NCI-H524 (cell line): ENCODE data around the gene SATB2.

ENCODE experiments used
- DNase-seq, 2 experiments: peaks; one replicate each; lab custom pipeline; 2025; lab: John Stamatoyannopoulos, UW

The SATB2 gene

DNA sequence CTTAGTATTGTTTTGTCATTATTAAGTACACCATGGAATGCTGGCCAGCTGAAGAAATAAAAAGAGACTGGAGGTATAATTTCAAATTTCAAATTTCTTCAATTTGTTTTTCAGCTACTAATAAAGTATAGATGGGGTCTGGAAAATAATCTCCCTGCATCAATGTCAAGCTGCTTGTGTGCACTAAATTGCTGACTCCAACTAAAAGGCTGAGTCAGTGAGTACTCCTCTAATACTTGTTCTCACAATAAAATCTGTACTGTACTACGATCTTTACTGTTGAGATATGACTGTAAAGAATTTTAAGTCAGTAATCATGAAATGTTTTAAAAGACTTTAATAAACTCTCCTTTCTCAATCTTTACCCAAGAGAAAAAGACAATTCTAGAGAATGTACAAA lies 131.9 kb downstream of the SATB2 start:
- no peak for DNase-seq

DNA sequence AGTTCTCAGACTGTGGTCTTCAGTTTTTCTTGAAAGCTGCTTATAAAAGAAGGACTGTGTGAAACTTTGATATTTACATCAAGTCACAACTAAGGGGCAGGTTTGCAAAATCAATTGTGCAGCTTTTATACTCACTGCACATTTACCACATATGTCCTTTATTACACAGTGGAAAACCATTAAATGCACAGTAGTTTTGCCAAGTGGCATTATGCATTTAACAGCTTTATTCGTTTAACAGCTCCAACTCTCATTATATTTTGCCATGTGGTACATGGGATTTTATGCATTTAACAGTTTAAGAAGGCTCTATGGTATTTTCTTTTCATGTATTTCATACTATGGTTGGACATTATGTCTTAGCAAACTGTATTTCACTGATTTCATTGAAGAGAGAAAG lies 135.6 kb downstream of the SATB2 start:
- no peak for DNase-seq

DNA sequence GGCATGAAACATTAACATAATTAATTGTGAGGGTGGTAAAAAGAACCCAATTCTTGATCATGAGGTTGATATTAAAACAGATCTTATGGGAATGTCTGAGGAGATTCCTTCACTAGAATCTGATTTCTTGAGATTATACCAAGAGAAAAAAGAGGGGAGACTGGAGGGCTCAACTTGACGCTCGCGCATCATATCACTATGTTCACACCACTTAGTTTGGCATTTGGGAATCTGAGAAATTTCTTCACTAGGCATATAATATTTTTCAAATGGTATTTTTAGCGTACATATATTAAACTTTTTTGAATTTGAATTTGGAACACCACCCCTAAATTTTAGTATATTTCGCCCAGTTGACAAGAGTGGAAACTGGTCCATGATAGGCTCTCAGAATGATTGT lies 140.1 kb downstream of the SATB2 start:
- DNase-seq, result no peak

DNA sequence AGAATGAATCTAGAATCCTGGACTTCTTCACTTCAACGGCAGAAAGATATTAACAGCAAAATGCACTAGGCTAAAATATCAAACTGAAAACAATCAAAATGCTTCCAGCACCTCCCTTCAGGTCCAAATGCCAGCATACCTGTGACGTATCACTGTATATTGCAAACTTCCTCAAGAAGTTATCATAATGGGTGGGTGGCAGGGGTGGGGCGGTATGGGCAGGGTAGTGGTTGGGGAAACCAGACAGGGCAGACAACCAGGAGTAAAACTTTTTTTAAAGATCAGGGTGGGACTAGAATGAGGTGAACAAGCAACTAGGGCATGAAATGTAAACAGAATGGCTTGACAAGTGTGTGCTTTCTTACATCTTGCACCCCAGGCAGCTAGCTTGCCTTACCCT lies 140.9 kb downstream of the SATB2 start:
- DNase-seq, result no peak

DNA sequence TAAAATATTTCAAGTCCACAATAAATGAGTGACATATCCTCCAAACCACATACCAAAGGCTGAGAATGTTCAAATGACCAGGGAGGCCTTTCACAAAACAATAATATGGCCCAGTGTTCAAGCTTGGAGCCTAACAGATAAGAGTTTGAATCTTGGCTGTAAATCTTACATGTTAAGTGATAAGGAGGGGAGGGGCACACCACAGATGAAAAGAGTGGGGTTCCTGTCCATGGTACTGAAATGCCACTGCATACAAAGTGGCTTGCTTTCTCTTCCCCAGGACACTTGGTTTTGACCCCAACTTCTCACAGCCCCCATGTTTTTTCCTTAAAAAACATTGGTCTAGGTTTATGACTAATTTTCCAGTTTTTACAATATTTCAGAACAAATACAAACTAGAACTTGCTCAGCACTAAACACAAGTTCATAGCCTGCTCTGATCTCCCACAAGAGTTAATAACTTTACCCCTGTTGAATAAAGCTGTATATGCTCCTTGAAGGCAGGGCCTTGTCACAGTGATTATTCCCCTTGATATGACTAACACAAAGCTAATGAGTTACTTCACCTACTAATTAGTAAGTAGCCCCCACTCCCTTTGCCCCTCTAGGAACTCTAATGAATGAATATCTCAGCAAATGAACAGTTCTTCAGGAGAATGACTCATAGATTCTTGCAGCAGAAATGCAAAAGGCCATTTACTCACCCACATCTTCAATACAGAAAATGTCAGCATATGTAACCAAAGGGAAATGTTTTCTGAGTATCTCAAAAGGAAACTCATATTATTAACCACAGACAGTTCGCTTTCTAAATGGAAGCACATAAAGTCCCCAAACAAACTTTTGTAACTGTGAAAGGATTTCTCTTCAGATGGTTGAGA lies 142.2 kb downstream of the SATB2 start:
- DNase-seq, result no peak

DNA sequence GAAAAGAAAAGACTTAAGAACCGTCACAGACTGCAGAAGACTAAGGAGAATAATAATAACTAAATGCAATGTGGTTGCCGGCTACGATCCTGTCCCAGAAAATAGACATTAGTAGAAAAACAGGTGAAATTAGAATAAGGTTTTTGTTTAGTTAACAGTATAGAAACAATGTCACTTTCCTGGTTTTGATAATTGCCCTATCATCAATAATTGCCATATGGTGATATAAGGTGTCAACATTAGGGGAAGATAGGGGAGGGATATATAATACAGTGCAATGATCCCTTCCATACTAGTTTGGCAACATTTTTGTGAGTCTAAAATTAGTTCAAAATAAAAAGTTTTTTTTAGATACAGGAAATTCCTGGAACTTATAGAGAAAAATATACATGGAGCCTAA lies 144.8 kb downstream of the SATB2 start:
- no peak for DNase-seq

DNA sequence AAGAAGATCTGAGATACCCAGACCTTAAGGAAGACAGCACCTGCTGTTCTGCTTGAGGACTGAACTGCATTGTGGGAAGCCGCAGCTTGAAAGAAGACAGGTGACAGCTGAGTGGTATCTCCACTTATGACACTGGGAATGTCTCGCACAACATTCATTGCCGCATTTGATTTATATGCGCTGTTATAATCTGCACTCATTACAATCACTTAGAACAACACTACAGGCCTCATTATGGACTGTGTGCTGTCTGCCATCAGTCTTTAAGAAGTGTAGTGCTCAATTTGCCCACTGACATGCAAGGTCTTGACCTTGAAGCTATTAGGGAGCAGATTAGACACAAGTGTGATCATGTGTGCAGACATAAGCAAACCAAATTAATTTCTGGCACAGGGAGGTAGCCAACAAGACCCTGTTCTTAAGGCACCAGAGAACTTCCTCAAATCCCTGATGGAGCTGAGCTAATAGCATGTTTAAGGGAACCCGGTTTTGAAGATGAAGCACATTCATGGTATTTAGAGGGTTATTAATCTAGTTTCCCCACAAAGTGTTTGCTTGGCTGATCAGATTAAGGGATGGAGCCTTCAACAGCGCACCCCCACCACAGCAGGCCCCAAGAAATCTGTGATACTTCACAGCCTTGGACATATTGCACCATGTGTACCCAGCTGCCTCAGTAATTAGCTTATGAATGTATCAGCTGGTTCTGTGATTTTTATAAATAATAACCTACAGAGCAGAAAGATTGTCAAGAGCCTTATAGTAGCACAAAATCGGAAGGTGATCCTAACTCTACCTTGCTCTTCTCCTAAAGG lies 146.8 kb downstream of the SATB2 start:
- DNase-seq, result peak; percentile 93 to 98

DNA sequence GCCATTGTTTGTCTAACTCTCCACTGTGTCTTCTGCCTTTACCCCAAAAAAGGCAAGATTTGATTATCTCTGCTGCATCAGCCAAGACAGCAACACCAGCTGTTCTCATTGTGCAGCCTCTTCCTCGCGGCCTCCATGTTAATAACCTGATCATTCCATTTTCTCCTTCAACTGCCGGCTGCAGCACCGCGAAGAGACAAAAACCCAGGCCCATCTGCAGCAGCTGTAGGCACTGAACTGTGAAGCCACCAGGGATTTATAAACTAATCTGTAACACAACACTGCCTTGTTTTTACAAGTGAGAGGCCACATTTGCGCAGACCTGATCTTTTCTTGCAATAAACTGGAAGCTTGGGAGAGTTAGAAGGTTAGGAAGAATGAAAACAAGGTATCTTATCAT lies 147.8 kb downstream of the SATB2 start:
- peak; percentile 90 to 97 for DNase-seq

DNA sequence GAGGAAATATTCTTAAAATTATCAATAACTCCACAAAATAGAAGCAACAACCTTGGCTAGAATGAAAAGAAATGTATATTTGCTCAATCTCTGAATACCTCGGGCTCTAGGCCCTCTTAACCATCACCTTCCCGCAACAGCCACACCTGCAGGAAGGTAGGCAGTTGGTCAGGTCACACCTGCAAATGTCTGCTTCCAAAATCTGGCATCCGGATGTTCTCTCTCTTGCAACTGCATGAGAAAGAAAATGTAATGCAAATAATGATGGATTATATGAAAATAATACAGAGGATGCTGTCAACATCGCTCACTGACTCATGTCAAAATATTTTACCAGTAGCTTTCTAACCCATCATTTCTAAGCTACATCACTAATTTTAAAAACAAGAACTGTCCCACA lies 148.3 kb downstream of the SATB2 start:
- DNase-seq, result no peak

DNA sequence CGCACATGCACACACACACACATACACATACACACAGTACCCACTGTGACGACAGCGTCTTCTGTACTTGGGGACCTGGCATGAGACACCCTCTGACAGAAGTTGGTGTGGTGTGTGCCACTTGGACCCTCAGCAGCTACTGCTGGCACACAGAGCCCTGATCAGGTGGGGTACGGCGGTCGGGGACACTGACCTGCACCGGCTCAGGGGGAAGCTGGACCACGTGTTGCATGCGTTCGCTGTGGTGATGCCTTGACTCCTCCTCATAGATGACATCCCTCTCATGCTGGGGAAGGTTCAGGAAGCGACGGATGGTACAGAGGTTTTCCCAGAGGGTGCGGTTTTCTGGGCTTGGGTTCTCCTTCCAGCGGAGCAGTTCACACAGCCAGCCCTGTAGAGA lies 149.2 kb downstream of the SATB2 start:
- peak in 1 of 2 experiments; percentile 4 for DNase-seq

DNA sequence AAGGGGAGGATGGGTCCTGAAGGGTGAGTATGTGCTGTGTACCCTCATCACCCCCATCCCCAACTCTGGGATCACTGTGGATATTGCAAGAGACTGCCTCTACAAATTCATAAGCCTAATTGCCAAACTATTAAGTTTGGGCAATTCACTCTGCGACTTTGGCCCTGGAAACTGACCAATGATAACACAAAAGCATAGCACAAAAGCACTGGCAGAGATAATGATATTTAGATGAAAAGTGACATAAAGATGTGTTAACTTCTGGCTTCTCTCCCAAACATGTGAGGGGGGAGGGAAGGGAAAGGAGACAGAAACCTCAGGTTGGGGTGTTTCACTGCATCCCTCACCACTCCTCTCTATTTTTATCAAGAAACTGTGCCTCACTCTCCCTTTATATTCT lies 150.3 kb downstream of the SATB2 start:
- no peak for DNase-seq

DNA sequence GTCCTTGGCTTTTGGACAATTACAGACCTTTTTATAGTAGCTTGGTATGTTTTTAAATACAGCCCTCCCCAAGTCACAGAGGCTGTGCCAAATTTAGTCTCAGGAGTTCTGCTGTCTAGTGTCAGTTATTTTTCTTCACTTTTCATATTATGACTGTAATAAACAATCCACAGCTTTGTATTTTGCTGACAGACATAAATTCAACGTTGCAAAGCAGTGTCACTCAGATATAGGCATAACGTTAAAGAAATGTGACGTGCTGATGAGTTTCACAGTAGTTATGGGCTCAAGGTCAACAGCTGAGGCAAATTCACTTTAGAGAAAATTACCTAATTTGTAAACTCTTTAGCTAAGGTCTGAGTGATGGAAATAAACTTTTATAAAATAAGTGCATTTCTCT lies 151.6 kb downstream of the SATB2 start:
- no peak for DNase-seq

DNA sequence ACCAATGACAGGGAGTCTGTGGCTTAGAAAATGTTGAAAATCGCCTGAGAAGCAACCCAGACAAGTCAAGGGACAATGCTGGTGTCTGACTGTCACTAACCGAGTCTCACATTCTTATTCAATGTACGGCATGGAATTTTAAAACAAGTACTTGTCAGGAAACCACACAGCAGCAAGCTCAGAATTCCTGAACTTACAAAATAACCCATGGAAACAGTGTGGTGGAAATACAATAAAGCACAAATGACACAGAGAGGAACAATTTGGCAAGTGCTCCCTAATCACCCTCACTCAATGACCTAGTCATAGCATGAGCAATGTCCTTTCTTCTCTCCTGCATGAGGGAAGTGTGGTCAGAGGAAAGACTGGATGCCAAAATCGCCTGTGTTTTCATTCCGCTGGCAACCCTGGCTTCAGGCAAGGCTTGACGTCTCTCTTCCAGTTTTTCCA lies 154.0 kb downstream of the SATB2 start:
- DNase-seq, result no peak

DNA sequence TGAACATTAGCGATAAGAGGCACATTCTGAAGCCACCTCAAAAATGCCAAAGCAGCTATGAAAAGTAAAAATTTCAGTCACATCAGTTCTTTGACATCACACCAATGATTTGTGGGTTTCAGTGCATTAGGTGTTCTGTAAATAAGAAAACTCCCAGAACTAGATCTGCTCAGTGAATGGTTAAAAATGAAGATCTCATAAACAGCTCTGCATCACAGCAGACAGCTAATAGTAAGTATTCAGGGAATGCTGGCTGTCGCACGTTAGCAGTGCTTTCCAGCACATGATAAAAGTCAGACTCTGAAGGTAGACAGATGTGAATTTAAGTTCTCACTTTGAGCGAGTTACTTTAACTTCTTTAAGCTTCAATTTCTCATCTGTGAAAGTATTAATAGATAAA lies 154.9 kb downstream of the SATB2 start:
- no peak for DNase-seq

DNA sequence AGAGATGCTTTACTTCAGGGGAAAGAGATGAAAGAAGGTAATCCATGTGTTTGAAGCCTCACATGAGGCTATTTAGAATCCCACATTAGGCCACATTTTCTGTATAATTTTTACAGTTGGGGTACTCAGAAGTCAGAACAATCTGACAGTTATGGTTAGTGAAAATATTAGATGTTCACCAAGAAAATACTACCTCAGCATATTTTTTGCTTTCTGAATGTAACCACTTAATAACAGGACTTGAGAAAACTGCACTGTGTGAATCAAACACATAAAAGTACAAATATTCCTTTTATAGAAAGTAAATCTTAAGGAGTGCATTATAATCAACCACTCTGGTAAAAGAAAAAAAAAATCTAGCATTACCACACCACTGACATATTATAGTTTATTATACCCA lies 169.3 kb downstream of the SATB2 start:
- DNase-seq, result no peak

DNA sequence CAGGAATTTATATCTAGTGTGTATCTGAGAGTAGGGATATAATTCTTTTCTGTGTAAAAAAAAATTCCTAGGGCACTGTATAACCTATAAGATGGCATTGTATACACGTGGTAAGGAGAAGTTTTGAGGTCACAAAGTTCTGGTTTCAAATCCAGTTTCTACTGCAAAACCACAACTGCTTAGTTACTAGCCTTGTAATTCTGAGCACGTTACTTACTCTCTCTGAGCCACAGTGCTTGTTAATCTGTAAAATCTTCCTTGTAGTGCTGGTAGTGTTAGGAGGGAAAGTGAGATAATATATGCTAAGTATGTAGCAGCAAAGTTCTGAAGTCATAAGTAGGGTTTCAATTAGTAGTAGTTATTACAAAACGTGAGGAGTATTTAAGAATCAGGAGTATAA lies 175.4 kb downstream of the SATB2 start:
- no peak for DNase-seq

DNA sequence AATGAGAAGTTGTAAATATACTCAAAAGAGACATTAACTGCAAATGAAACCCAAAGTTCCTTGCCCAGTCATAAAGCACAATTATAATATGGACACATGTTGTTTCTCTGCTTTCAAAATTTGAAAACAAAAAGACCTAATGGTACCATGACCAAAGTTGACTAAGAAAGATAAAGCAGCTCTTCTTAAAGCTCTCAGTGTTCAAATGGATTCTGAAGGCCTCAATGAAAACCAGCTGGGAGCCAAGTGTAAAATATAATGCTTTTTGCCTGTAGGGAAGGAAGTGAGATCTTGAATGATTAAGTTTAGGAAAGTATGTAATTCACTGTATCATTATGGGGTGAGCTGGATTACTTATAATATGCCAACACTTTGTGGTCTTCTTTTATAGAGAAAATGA lies 178.6 kb downstream of the SATB2 start:
- no peak for DNase-seq

DNA sequence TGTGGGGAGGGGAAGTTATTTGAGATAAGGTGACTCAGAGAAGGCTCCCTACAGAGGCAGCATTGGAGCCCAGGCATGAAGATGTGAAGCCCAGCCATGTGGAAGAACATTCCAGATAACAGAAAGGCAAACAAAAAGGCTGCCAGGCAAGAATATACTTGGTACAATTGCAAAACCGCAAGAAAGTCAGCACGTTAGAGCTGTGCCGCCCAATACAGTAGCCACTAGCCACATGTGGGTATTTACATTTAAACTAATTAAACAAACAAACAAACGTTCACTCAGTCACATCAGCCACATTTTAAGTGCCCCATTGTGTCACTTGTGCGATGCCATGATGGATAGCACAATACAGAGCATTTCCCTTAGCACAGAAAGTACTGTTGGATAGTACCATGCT lies 179.6 kb downstream of the SATB2 start:
- no peak for DNase-seq

DNA sequence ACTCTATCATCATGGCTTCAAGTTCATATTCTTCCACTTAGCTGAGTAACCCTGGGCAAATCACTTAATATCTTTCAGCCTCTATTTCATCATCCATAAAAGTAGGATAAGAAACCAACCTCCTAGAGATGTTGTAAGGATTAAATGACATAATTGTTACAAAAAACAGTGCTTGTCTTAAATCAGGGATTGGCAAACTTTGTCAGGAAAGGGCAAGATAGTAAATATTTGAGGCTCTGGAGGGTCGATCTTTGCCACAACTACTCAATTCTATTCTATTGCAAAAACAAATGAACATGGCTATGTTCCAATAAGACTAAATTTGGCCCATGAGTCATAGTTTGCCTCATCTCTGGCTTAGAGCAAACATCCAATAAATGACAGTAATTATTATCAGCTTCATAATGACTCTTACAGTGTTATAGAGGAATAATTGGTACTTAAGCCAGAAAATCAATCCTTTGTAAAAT lies 184.7 kb downstream of the SATB2 start:
- no peak for DNase-seq

DNA sequence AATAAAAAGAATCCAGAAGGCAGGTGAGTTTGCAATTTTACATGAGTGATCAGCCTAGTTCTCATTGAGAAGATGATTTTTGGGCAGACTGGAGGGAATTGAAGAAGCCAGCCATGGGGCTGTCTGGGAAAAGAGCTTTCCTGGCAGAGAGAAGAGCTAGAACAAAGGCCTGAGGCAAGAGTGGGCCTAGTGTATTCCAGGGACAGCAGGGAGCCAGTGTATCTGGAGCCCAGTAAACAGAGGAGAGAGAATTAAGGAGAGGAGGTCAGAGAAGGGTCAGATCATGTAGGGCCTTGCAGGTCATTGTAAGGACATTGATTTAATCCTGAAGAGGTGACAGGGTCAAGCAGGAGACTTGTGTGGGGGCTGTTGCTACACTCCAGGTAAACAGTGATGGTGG lies 195.8 kb downstream of the SATB2 start:
- no peak for DNase-seq

DNA sequence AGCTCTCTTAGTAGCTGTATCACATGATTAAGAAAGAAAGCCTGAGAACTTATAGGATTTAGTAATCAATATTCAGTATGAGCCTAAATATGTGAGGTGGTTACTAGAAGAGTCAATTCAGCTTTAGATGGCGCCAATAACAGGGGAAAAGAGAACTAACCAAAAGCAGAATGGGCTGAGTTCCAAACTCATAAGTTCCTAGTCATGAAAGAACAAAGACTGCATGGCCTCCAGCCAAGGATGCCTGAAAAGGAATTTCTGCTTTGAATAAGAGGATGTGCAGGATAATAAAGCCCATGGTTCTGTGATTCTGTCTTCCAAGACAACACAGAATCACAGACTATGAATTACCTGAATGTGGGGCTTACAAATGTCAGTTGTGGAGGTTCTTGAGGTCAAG lies 196.5 kb downstream of the SATB2 start:
- DNase-seq, result no peak

DNA sequence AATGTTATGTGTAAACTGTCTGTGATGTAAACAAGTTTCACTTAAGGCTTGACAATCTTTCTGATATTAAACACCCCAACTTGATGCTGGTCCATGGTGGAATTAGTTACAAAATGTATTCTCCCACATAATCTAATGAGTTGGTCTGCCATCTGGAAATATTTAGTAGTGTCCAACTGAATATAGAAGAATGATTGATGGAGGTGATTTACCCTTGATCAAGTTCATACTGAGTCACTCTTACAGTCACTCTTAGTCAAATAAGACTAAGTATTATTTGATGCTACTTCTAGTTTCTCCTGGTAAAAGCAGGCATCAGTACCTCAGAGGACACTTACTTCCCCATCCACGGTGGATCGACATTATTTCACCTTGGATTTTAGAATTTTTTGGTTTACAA lies 198.1 kb downstream of the SATB2 start:
- no peak for DNase-seq

DNA sequence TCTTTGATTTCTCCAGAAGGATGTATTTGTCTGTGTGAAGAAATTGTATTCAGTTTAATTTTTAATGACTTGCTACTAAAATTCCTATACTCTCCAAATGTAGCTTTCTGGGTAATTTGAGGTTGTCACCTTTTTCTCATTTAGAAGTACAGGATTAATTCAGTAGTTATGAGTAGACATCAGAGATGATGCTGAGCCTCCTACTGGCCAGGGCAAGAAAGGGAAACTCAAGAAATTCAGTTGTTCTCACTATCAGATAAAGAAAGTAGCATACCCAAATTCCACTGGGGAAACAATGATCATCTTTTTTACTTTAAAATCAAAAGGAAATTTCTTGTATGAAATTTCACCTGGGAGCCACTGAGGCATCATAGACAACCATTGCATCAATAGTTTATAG lies 199.4 kb downstream of the SATB2 start:
- no peak for DNase-seq
